Measurements from ENCODE around the gene ZNF784.
A peak's percentile ranks its signal among the peaks of the same experiment; 100 is the strongest.

ZNF784 gene

GRCh38 chr19:55621673-55622231 is 2.6 kb downstream of the ZNF784 start:
- no peak for DNase-seq (ENCODE audit: low read depth, low spot score)

- DNase-seq (ENCODE audit: low read depth, low spot score) = no peak
These were observed 3.1 kb downstream of the ZNF784 start for GRCh38 chr19:55621205-55621672.

- no peak for DNase-seq (ENCODE audit: low read depth, low spot score)
These were observed 3.8 kb downstream of the ZNF784 start for GRCh38 chr19:55620410-55621204.

- DNase-seq (ENCODE audit: low read depth, low spot score) = no peak
These were observed 5.1 kb downstream of the ZNF784 start for GRCh38 chr19:55619286-55619685.

GRCh38 chr19:55618426-55618825 is 5.9 kb downstream of the ZNF784 start:
- no peak for DNase-seq (ENCODE audit: low read depth, low spot score)

GRCh38 chr19:55617426-55617825 is 6.9 kb downstream of the ZNF784 start:
- no peak for DNase-seq (ENCODE audit: low read depth, low spot score)

- DNase-seq (ENCODE audit: low read depth, low spot score) = no peak
These were observed 7.9 kb downstream of the ZNF784 start for GRCh38 chr19:55616395-55616875.

GRCh38 chr19:55615543-55616394 is 8.6 kb downstream of the ZNF784 start:
- DNase-seq (ENCODE audit: low read depth, low spot score) = no peak

- no peak for DNase-seq (ENCODE audit: low read depth, low spot score)
These were observed 9.4 kb downstream of the ZNF784 start for GRCh38 chr19:55614711-55615542.

GRCh38 chr19:55613930-55614710 is 10.2 kb downstream of the ZNF784 start:
- DNase-seq (ENCODE audit: low read depth, low spot score) = no peak

- DNase-seq (ENCODE audit: low read depth, low spot score) = no peak
These were observed 11.0 kb downstream of the ZNF784 start for GRCh38 chr19:55613396-55613795.

GRCh38 chr19:55611983-55612645 is 12.3 kb downstream of the ZNF784 start:
- no peak for DNase-seq (ENCODE audit: low read depth, low spot score)

GRCh38 chr19:55611300-55611982 is 12.9 kb downstream of the ZNF784 start:
- no peak for DNase-seq (ENCODE audit: low read depth, low spot score)

GRCh38 chr19:55609326-55609725 is 15.0 kb downstream of the ZNF784 start:
- no peak for DNase-seq (ENCODE audit: low read depth, low spot score)

GRCh38 chr19:55606817-55607216 is 17.5 kb downstream of the ZNF784 start:
- no peak for DNase-seq (ENCODE audit: low read depth, low spot score)

- DNase-seq (ENCODE audit: low read depth, low spot score) = no peak
These were observed 17.9 kb downstream of the ZNF784 start for GRCh38 chr19:55606471-55606787.

- DNase-seq (ENCODE audit: low read depth, low spot score) = peak; percentile 50
These were observed 18.5 kb downstream of the ZNF784 start, which contains the start of gene ZNF865 for GRCh38 chr19:55605637-55606470. Gene ZNF865 (plus strand): TSS chr19:55605647. CDS start chr19:55613619, 7,972 bp downstream.

GRCh38 chr19:55605207-55605636 is 19.1 kb downstream of the ZNF784 start:
- DNase-seq (ENCODE audit: low read depth, low spot score) = peak; percentile 96
